T-cell (primary cell): ENCODE measurements around the gene PDGFD. TPM values are rescaled to one million over a fixed set of nuclear protein-coding genes. Genes with fewer than 3 reads are reported as not detected.

Source experiments
- ATAC-seq, 4 experiments: fragments of 200-7000 bp in 3 of 4; fragments of 150-1000 bp in 1 of 4; cut with Tn5 transposase; replicated peaks in 1 of 4; 1 replicate in 3 of 4; 2 replicates in 1 of 4; pipeline ENCODE4 v1.10.0; 2021; ENCODE audit warnings: moderate library complexity in 3 of 4, mild to moderate bottlenecking in 2 of 4, moderate number of reproducible peaks in 1 of 4
- CTCF ChIA-PET, 2 donors: fragments of 300-600 bp; sonication (Branson Sonifier 250); formaldehyde crosslinking; loops; one replicate each; lab custom pipeline; 2022; ENCODE audit warnings: antibody characterized with exemption in 2 of 2; lab: Charles Lee
- POLR2A ChIA-PET, 2 donors: fragments of 300-600 bp; sonication (Branson Sonifier 250); formaldehyde crosslinking; loops; one replicate each; lab custom pipeline; 2022; ENCODE audit warnings: antibody characterized with exemption in 2 of 2; lab: Charles Lee
- DNase-seq, 35 experiments: peaks; one replicate each; pipeline versions ENCODE4 v3.0.0 to v3.0.0-alpha.2; 2013 to 2023
- H3K27ac ChIP-seq: one replicate; pipeline ENCODE4 v1.5.1; 2013; ENCODE audit warnings: low read length
- H3K27me3 ChIP-seq, 2 experiments: replicated peaks in 1 of 2; 1 replicate in 1 of 2; 2 replicates in 1 of 2; pipeline versions ENCODE4 v1.6.1 to v1.7.0; 2013; ENCODE audit warnings: low read length in 1 of 2, mixed read lengths in 1 of 2; ENCODE audit not compliant: control insufficient read depth in 2 of 2, insufficient read depth in 2 of 2; ENCODE audit errors: extremely low read depth in 1 of 2
- H3K36me3 ChIP-seq, 2 donors: 1 replicate in 1 of 2; 2 replicates in 1 of 2; pipeline versions ENCODE4 v1.6.1 to v1.7.0; 2013; ENCODE audit warnings: low read length in 1 of 2; ENCODE audit not compliant: control insufficient read depth in 2 of 2, insufficient read depth in 1 of 2; ENCODE audit errors: extremely low read depth in 1 of 2
- H3K4me1 ChIP-seq, 2 experiments: 1 replicate in 1 of 2; 2 replicates in 1 of 2; pipeline versions ENCODE4 v1.6.1 to v1.7.0; 2013; ENCODE audit warnings: low read length in 2 of 2, mixed read lengths in 1 of 2; ENCODE audit not compliant: insufficient read depth in 2 of 2, control insufficient read depth in 1 of 2; ENCODE audit errors: extremely low read depth in 1 of 2
- H3K4me3 ChIP-seq, 2 donors: 1 replicate in 1 of 2; 2 replicates in 1 of 2; pipeline versions ENCODE4 v1.5.1 to v1.7.0; 2013; ENCODE audit warnings: mild to moderate bottlenecking in 2 of 2, low read length in 1 of 2, moderate library complexity in 1 of 2; ENCODE audit not compliant: control insufficient read depth in 1 of 2; ENCODE audit errors: extremely low read depth in 1 of 2
- H3K9me3 ChIP-seq: 2 replicates; pipeline ENCODE4 v1.7.0; 2013
- H3K27ac Mint-ChIP-seq, 2 donors: one replicate each; pipeline ENCODE4 v1.8.0; 2020 to 2021; ENCODE audit warnings: mild to moderate bottlenecking in 2 of 2, mixed read lengths in 2 of 2
- H3K27me3 Mint-ChIP-seq, 2 donors: one replicate each; pipeline ENCODE4 v1.8.0; 2021 to 2022; ENCODE audit warnings: mixed read lengths in 2 of 2
- H3K36me3 Mint-ChIP-seq: one replicate; pipeline ENCODE4 v1.8.0; 2021; ENCODE audit warnings: mixed read lengths
- H3K4me1 Mint-ChIP-seq, 3 donors: one replicate each; pipeline ENCODE4 v1.8.0; 2020 to 2022; ENCODE audit warnings: mixed read lengths in 3 of 3, mild to moderate bottlenecking in 1 of 3
- H3K4me3 Mint-ChIP-seq, 3 donors: one replicate each; pipeline ENCODE4 v1.8.0; 2020 to 2022; ENCODE audit warnings: mild to moderate bottlenecking in 3 of 3, mixed read lengths in 3 of 3, moderate library complexity in 3 of 3
- H3K9me3 Mint-ChIP-seq, 3 donors: one replicate each; pipeline ENCODE4 v1.8.0; 2020 to 2022; ENCODE audit warnings: mixed read lengths in 3 of 3
- WGBS: methylation state at CpG from one replicate; pipeline ENCODE4 v1.1.5; 2013; ENCODE audit warnings: missing lambda C conversion rate; ENCODE audit not compliant: insufficient coverage; 5-methylcytosine and 5-hydroxymethylcytosine counted together
- total RNA-seq, 35 experiments: library from RNA in 6 of 35; stranded (reverse) in 6 of 35; fragments of 120-200 nt in 1 of 35; gene quantifications; one replicate each; pipeline versions ENCODE4 v1.2.1 to v1.2.4 and lab custom pipeline; 2013 to 2026

The PDGFD gene
- total RNA-seq, 5 donors from 2014 or later (not counting 1 experiment from before 2014, with no cell fraction given), result 0.35 to 2.9 (median 1.2) TPM

- Mint-ChIP-seq H3K4me1 (peaks cover 0 to 3% (median 0%) of the 10 kb centered on the region in 3 donors), H3K4me3 (no peak overlapping the region), H3K27ac (no peak overlapping the region), H3K27me3 (peaks cover 0 to 5% of the 10 kb centered on the region in 2 donors), H3K36me3 (no peaks in the 10 kb centered on the region), H3K9me3 (no peaks in the 10 kb centered on the region)
- Histone ChIP-seq H3K36me3 (no peaks in the 10 kb centered on the region), H3K27me3 (no peaks in the 10 kb centered on the region), H3K27ac (no peak overlapping the region), H3K4me3 (no peak overlapping the region), H3K9me3 (no peaks in the 10 kb centered on the region), H3K4me1 (peaks cover 0 to 2% of the 10 kb centered on the region in 2 experiments)
- no peak for ATAC-seq
- ChIA-PET POLR2A (no interaction called here), CTCF (no interaction called here)
- WGBS, result 53% methylated on average over 3 of the region's 5 CpGs
- no peak for DNase-seq
Measured at GRCh38 chr11:103898577-103899336, 265.2 kb downstream of the PDGFD start.

- H3K9me3 ChIP-seq, result no peaks in the 10 kb centered on the region
- no peaks in the 10 kb centered on the region for H3K9me3 Mint-ChIP-seq
- H3K4me1 ChIP-seq, result peaks cover 0 to 2% of the 10 kb centered on the region in 2 experiments
- POLR2A ChIA-PET, result no interaction called here
- H3K27me3 ChIP-seq, result no peaks in the 10 kb centered on the region
- H3K36me3 ChIP-seq, result no peaks in the 10 kb centered on the region
- H3K27me3 Mint-ChIP-seq, result peaks cover 0 to 5% of the 10 kb centered on the region in 2 donors
- no peak overlapping the region for H3K27ac ChIP-seq
- H3K4me3 Mint-ChIP-seq, result no peak overlapping the region
- ATAC-seq, result no peak
- H3K36me3 Mint-ChIP-seq, result no peaks in the 10 kb centered on the region
- H3K27ac Mint-ChIP-seq, result no peak overlapping the region
- 14% methylated on average over 1 of the region's 1 CpG for WGBS
- no peak overlapping the region for H3K4me3 ChIP-seq
- no peak for DNase-seq
- peaks cover 0 to 3% (median 0%) of the 10 kb centered on the region in 3 donors for H3K4me1 Mint-ChIP-seq
- CTCF ChIA-PET, result no interaction called here
Measured at GRCh38 chr11:103898065-103898464, 265.9 kb downstream of the PDGFD start.

- Mint-ChIP-seq H3K9me3 (no peaks in the 10 kb centered on the region), H3K36me3 (no peaks in the 10 kb centered on the region), H3K27ac (no peak overlapping the region), H3K4me1 (peaks cover 0 to 3% (median 0%) of the 10 kb centered on the region in 3 donors), H3K27me3 (peaks cover 0 to 5% of the 10 kb centered on the region in 2 donors), H3K4me3 (no peak overlapping the region)
- ChIA-PET CTCF (no interaction called here), POLR2A (no interaction called here)
- no peak for DNase-seq
- no peak overlapping the region for H3K4me3 ChIP-seq
- H3K9me3 ChIP-seq, result no peaks in the 10 kb centered on the region
- peaks cover 0 to 2% of the 10 kb centered on the region in 2 experiments for H3K4me1 ChIP-seq
- no CpG with 5 or more reads among the region's 4 CpGs for WGBS
- no peaks in the 10 kb centered on the region for H3K27me3 ChIP-seq
- ATAC-seq, result no peak
- no peak overlapping the region for H3K27ac ChIP-seq
- no peaks in the 10 kb centered on the region for H3K36me3 ChIP-seq
Measured at GRCh38 chr11:103897160-103897936, 266.6 kb downstream of the PDGFD start.

GRCh38 chr11:103895106-103895505 lies 268.8 kb downstream of the PDGFD start:
- Histone ChIP-seq H3K27me3 (no peaks in the 10 kb centered on the region), H3K4me1 (peaks cover 0 to 2% of the 10 kb centered on the region in 2 experiments), H3K27ac (no peak overlapping the region), H3K36me3 (no peaks in the 10 kb centered on the region), H3K9me3 (no peaks in the 10 kb centered on the region), H3K4me3 (no peak overlapping the region)
- no peaks in the 10 kb centered on the region for H3K36me3 Mint-ChIP-seq
- WGBS, result 100% methylated on average over 1 of the region's 3 CpGs
- ATAC-seq (no peak), DNase-seq (no peak)
- H3K27me3 Mint-ChIP-seq, result peaks cover 0 to 5% of the 10 kb centered on the region in 2 donors
- no peak overlapping the region for H3K27ac Mint-ChIP-seq
- H3K9me3 Mint-ChIP-seq, result peaks cover 0 to 7% (median 5%) of the 10 kb centered on the region in 3 donors
- CTCF ChIA-PET, result no interaction called here
- peaks cover 0 to 3% (median 0%) of the 10 kb centered on the region in 3 donors for H3K4me1 Mint-ChIP-seq
- no peak overlapping the region for H3K4me3 Mint-ChIP-seq
- POLR2A ChIA-PET, result interaction anchor here in 1 of 2 donors (0.5 kb wide), 1 partner anchor 67 kb away, joined by 5 read pairs; no protein-coding TSS in a partner anchor

GRCh38 chr11:103894673-103895072 lies 269.3 kb downstream of the PDGFD start:
- H3K9me3 Mint-ChIP-seq, result peaks cover 0 to 12% (median 5%) of the 10 kb centered on the region in 3 donors
- no peaks in the 10 kb centered on the region for H3K9me3 ChIP-seq
- no peaks in the 10 kb centered on the region for H3K27me3 ChIP-seq
- ATAC-seq (no peak), DNase-seq (no peak)
- H3K27ac ChIP-seq, result no peak overlapping the region
- no peak overlapping the region for H3K4me3 Mint-ChIP-seq
- H3K4me1 ChIP-seq, result peaks cover 0 to 2% of the 10 kb centered on the region in 2 experiments
- 73% methylated on average over 3 of the region's 3 CpGs for WGBS
- H3K36me3 Mint-ChIP-seq, result no peaks in the 10 kb centered on the region
- H3K36me3 ChIP-seq, result no peaks in the 10 kb centered on the region
- H3K27me3 Mint-ChIP-seq, result peaks cover 0 to 5% of the 10 kb centered on the region in 2 donors
- no peak overlapping the region for H3K4me3 ChIP-seq
- no peak overlapping the region for H3K27ac Mint-ChIP-seq
- CTCF ChIA-PET, result no interaction called here
- H3K4me1 Mint-ChIP-seq, result peaks cover 0 to 3% (median 0%) of the 10 kb centered on the region in 3 donors
- POLR2A ChIA-PET, result interaction anchor here in 1 of 2 donors (0.5 kb wide), 1 partner anchor 67 kb away, joined by 5 read pairs; no protein-coding TSS in a partner anchor

GRCh38 chr11:103894034-103894433 lies 269.9 kb downstream of the PDGFD start:
- H3K36me3 Mint-ChIP-seq, result no peaks in the 10 kb centered on the region
- WGBS, result 94% methylated on average over 2 of the region's 3 CpGs
- Histone ChIP-seq H3K27ac (no peak overlapping the region), H3K9me3 (no peaks in the 10 kb centered on the region), H3K4me3 (no peak overlapping the region), H3K27me3 (no peaks in the 10 kb centered on the region), H3K36me3 (no peaks in the 10 kb centered on the region), H3K4me1 (peaks cover 0 to 2% of the 10 kb centered on the region in 2 experiments)
- CTCF ChIA-PET, result no interaction called here
- DNase-seq (no peak), ATAC-seq (no peak)
- POLR2A ChIA-PET, result no interaction called here
- H3K4me3 Mint-ChIP-seq, result no peak overlapping the region
- peaks cover 0 to 5% of the 10 kb centered on the region in 2 donors for H3K27me3 Mint-ChIP-seq
- peaks cover 0 to 3% (median 0%) of the 10 kb centered on the region in 3 donors for H3K4me1 Mint-ChIP-seq
- no peak overlapping the region for H3K27ac Mint-ChIP-seq
- peaks cover 2 to 18% (median 5%) of the 10 kb centered on the region in 3 donors for H3K9me3 Mint-ChIP-seq
